GM12873 (cell line): ENCODE measurements around the gene GEMIN2.

Experiments used
- CTCF ChIP-seq: IDR thresholded peaks from 2 replicates; pipeline ENCODE4 v1.5.1; 2012; ENCODE audit warnings: low read depth, mild to moderate bottlenecking, moderate library complexity, low read length, control low read depth; ENCODE audit not compliant: insufficient read depth; ENCODE audit errors: missing control alignments

Gene GEMIN2

GRCh38 chr14:39107591-39107996 is 6.5 kb upstream of the GEMIN2 start:
- peak; percentile 50 for TF ChIP-seq CTCF

- no peak for TF ChIP-seq CTCF
Measured at GRCh38 chr14:39108791-39109190, 5.3 kb upstream of the GEMIN2 start.

- no peak for TF ChIP-seq CTCF
Measured at GRCh38 chr14:39109893-39110715, 4.0 kb upstream of the GEMIN2 start.

- no peak for TF ChIP-seq CTCF
Measured at GRCh38 chr14:39113685-39114072, 444 bp upstream of the GEMIN2 start.

- TF ChIP-seq CTCF, result no peak
Measured at GRCh38 chr14:39122330-39123138, 8.4 kb downstream of the GEMIN2 start.

- no peak for TF ChIP-seq CTCF
Measured at GRCh38 chr14:39138440-39138839, 24.3 kb downstream of the GEMIN2 start.

- TF ChIP-seq CTCF, result no peak
Measured at GRCh38 chr14:39140170-39140569, 26.0 kb downstream of the GEMIN2 start.
